Measurements from ENCODE around the gene WNK2.

Gene WNK2

GRCh38 chr9:93230185-93230584 is 46.2 kb downstream of the WNK2 start:
- Mint-ChIP-seq H3K4me1 (peaks cover 2% of the 10 kb centered on the region), H3K4me3 (no peak overlapping the region), H3K27ac (no peak overlapping the region), H3K9me3 (no peaks in the 10 kb centered on the region), H3K27me3 (ENCODE audit: low read depth, poor library complexity) (peaks cover 10% of the 10 kb centered on the region), H3K36me3 (ENCODE audit: low read depth) (no peaks in the 10 kb centered on the region)
- DNase-seq = no peak
- no peak for TF ChIP-seq CTCF (IDR thresholded peaks at IDR 0.05)

GRCh38 chr9:93230601-93231000 is 46.7 kb downstream of the WNK2 start:
- no peak for DNase-seq
- no peaks in the 10 kb centered on the region for H3K36me3 Mint-ChIP-seq (ENCODE audit: low read depth)
- no peak overlapping the region for H3K4me3 Mint-ChIP-seq
- TF ChIP-seq CTCF (IDR thresholded peaks at IDR 0.05) = no peak
- H3K27ac Mint-ChIP-seq = no peak overlapping the region
- no peaks in the 10 kb centered on the region for H3K9me3 Mint-ChIP-seq
- H3K27me3 Mint-ChIP-seq (ENCODE audit: low read depth, poor library complexity) = peaks cover 10% of the 10 kb centered on the region
- peaks cover 5% of the 10 kb centered on the region for H3K4me1 Mint-ChIP-seq

- H3K27me3 Mint-ChIP-seq (ENCODE audit: low read depth, poor library complexity) = peaks cover 10% of the 10 kb centered on the region
- no peak overlapping the region for H3K4me3 Mint-ChIP-seq
- no peaks in the 10 kb centered on the region for H3K9me3 Mint-ChIP-seq
- H3K27ac Mint-ChIP-seq = no peak overlapping the region
- TF ChIP-seq CTCF (IDR thresholded peaks at IDR 0.05) = no peak
- H3K36me3 Mint-ChIP-seq (ENCODE audit: low read depth) = no peaks in the 10 kb centered on the region
- peaks cover 5% of the 10 kb centered on the region for H3K4me1 Mint-ChIP-seq
- DNase-seq = no peak
Measured at GRCh38 chr9:93231121-93231694, 47.3 kb downstream of the WNK2 start.

GRCh38 chr9:93231716-93232115 is 47.8 kb downstream of the WNK2 start:
- Mint-ChIP-seq H3K4me3 (no peak overlapping the region), H3K9me3 (no peaks in the 10 kb centered on the region), H3K36me3 (ENCODE audit: low read depth) (no peaks in the 10 kb centered on the region), H3K27me3 (ENCODE audit: low read depth, poor library complexity) (peaks cover 10% of the 10 kb centered on the region), H3K4me1 (peaks cover 5% of the 10 kb centered on the region), H3K27ac (no peak overlapping the region)
- TF ChIP-seq CTCF (IDR thresholded peaks at IDR 0.05) = no peak
- DNase-seq = no peak

- H3K9me3 Mint-ChIP-seq = no peaks in the 10 kb centered on the region
- H3K36me3 Mint-ChIP-seq (ENCODE audit: low read depth) = no peaks in the 10 kb centered on the region
- H3K27ac Mint-ChIP-seq = peak overlapping the region; percentile 48
- H3K4me3 Mint-ChIP-seq = no peak overlapping the region
- peaks cover 10% of the 10 kb centered on the region for H3K27me3 Mint-ChIP-seq (ENCODE audit: low read depth, poor library complexity)
- H3K4me1 Mint-ChIP-seq = peaks cover 5% of the 10 kb centered on the region
- TF ChIP-seq CTCF (IDR thresholded peaks at IDR 0.05) = no peak
- no peak for DNase-seq
Measured at GRCh38 chr9:93232388-93232960, 48.5 kb downstream of the WNK2 start.

DNA sequence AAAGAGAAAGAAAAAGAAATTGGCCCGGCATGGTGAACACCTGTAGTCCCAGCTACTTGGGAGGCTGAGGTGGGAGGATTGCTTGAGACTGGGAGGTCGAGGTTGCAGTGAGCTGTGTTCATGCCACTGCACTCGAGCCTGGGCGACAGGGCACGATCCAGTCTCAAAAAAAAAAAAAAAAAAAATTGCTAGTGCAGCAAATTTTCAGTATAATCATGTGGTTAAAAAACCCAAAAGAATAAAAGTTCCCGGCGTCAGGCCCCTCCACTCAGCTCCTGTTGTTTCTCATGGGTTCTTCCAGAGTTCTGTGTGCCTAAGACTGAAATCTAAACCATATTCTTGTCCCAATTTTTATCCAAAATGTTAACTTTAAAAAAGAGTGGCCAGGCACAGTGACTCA is 49.1 kb downstream of the WNK2 start:
- TF ChIP-seq CTCF (IDR thresholded peaks at IDR 0.05) = no peak

More for the DNA sequence above, 49.1 kb downstream of the WNK2 start:
- Mint-ChIP-seq H3K27me3 (ENCODE audit: low read depth, poor library complexity) (peaks cover 10% of the 10 kb centered on the region), H3K36me3 (ENCODE audit: low read depth) (no peaks in the 10 kb centered on the region), H3K4me3 (no peak overlapping the region), H3K27ac (peak overlapping the region; percentile 48), H3K4me1 (peaks cover 5% of the 10 kb centered on the region), H3K9me3 (no peaks in the 10 kb centered on the region)
- no peak for DNase-seq
